C4-2B (cell line): Measurements from ENCODE around the gene RPGRIP1L.

Source experiments
- H3K27ac ChIP-seq: fragments of 450-650 bp; 2 replicates; pipeline ENCODE4 v1.5.1; 2017
- CTCF ChIP-seq: fragments of 450-650 bp; conservative IDR thresholded peaks from 2 replicates; pipeline ENCODE4 v1.5.1; 2017; ENCODE audit warnings: mild to moderate bottlenecking
- ZFX ChIP-seq: fragments of 450-650 bp; IDR thresholded peaks from 2 replicates; pipeline ENCODE4 v1.6.1; 2017

The RPGRIP1L gene

GRCh38 chr16:53678155-53678554 lies 25.5 kb downstream of the RPGRIP1L start:
- H3K27ac ChIP-seq = no peak overlapping the region
- no peak for TF ChIP-seq CTCF
- TF ChIP-seq ZFX = no peak

GRCh38 chr16:53673189-53673588 lies 30.5 kb downstream of the RPGRIP1L start:
- TF ChIP-seq CTCF (no peak), ZFX (no peak)
- no peak overlapping the region for H3K27ac ChIP-seq

- no peak for TF ChIP-seq ZFX
- no peak for TF ChIP-seq CTCF
- no peak overlapping the region for H3K27ac ChIP-seq
Measured at GRCh38 chr16:53672461-53672860, 31.2 kb downstream of the RPGRIP1L start.

- TF ChIP-seq CTCF (no peak), ZFX (no peak)
- H3K27ac ChIP-seq = no peak overlapping the region
Measured at GRCh38 chr16:53668869-53669268, 34.8 kb downstream of the RPGRIP1L start.

- H3K27ac ChIP-seq = no peak overlapping the region
- TF ChIP-seq ZFX (no peak), CTCF (no peak)
Measured at GRCh38 chr16:53666786-53667415, 36.8 kb downstream of the RPGRIP1L start.

GRCh38 chr16:53664724-53665345 lies 38.8 kb downstream of the RPGRIP1L start:
- TF ChIP-seq CTCF (no peak), ZFX (no peak)
- H3K27ac ChIP-seq = no peak overlapping the region

- TF ChIP-seq CTCF (no peak), ZFX (no peak)
- H3K27ac ChIP-seq = no peak overlapping the region
Measured at GRCh38 chr16:53662072-53662471, 41.6 kb downstream of the RPGRIP1L start.
